Astrocyte (in vitro differentiated cells and primary cell): ENCODE results near the gene CACNA1C. TPM values are rescaled to one million over a fixed set of nuclear protein-coding genes. Genes with fewer than 3 reads are reported as not detected.

Source experiments
- DNase-seq: peaks from one replicate; pipeline ENCODE4 v3.0.0-alpha.2; 2010; ENCODE audit warnings: low read depth
- FAIRE-seq: peaks from 2 replicates; lab custom pipeline; 2011; peaks lifted over from hg19 to GRCh38; lab: Jason Lieb, UNC
- H2AFZ ChIP-seq: 2 replicates; pipeline ENCODE4 v1.6.0; 2012; ENCODE audit warnings: low read depth, low read length, inconsistent platforms
- H3K27ac ChIP-seq: 2 replicates; pipeline ENCODE4 v1.5.1; 2011; ENCODE audit warnings: low read depth, low read length, inconsistent platforms
- H3K27me3 ChIP-seq: 2 replicates; pipeline ENCODE4 v1.6.0; 2011; ENCODE audit warnings: low read length, inconsistent platforms; ENCODE audit not compliant: insufficient read depth
- H3K36me3 ChIP-seq: 2 replicates; pipeline ENCODE4 v1.5.1; 2011; ENCODE audit warnings: low read length, inconsistent platforms; ENCODE audit not compliant: insufficient read depth
- H3K4me1 ChIP-seq: 2 replicates; pipeline ENCODE4 v1.5.1; 2011; ENCODE audit warnings: low read length, inconsistent platforms; ENCODE audit not compliant: insufficient read depth
- H3K4me2 ChIP-seq: 2 replicates; pipeline ENCODE4 v1.6.0; 2012; ENCODE audit warnings: low read length, inconsistent platforms
- H3K4me3 ChIP-seq: 2 replicates; pipeline ENCODE4 v1.5.1; 2011; ENCODE audit warnings: low read depth, mild to moderate bottlenecking, low read length, inconsistent platforms; ENCODE audit not compliant: insufficient read depth
- H3K79me2 ChIP-seq: 2 replicates; pipeline ENCODE4 v1.6.0; 2012; ENCODE audit warnings: mild to moderate bottlenecking, low read length, inconsistent platforms; ENCODE audit not compliant: insufficient read depth
- H3K9ac ChIP-seq: 2 replicates; pipeline ENCODE4 v1.6.0; 2012; ENCODE audit warnings: mild to moderate bottlenecking, low read length, inconsistent platforms
- H3K9me3 ChIP-seq: 2 replicates; pipeline ENCODE4 v1.5.1; 2012; ENCODE audit warnings: low read depth, mild to moderate bottlenecking, low read length, inconsistent platforms; ENCODE audit not compliant: insufficient read depth
- H4K20me1 ChIP-seq: 2 replicates; pipeline ENCODE4 v1.6.0; 2012; ENCODE audit warnings: low read length, inconsistent platforms; ENCODE audit not compliant: insufficient read depth
- H3K27ac Mint-ChIP-seq: one replicate; pipeline ENCODE4 v1.8.0; 2021; ENCODE audit warnings: mild to moderate bottlenecking, mixed read lengths; ENCODE audit not compliant: unreplicated experiment
- H3K27me3 Mint-ChIP-seq: one replicate; pipeline ENCODE4 v1.8.0; 2021; ENCODE audit warnings: low read depth, mixed read lengths; ENCODE audit not compliant: unreplicated experiment
- H3K36me3 Mint-ChIP-seq: one replicate; pipeline ENCODE4 v1.8.0; 2021; ENCODE audit warnings: low read depth, mixed read lengths; ENCODE audit not compliant: unreplicated experiment
- H3K4me1 Mint-ChIP-seq: one replicate; pipeline ENCODE4 v1.8.0; 2021; ENCODE audit warnings: low read depth, mixed read lengths; ENCODE audit not compliant: unreplicated experiment
- H3K4me3 Mint-ChIP-seq: one replicate; pipeline ENCODE4 v1.8.0; 2021; ENCODE audit warnings: mild to moderate bottlenecking, moderate library complexity, mixed read lengths; ENCODE audit not compliant: unreplicated experiment
- H3K9me3 Mint-ChIP-seq: one replicate; pipeline ENCODE4 v1.8.0; 2021; ENCODE audit warnings: mild to moderate bottlenecking, mixed read lengths; ENCODE audit not compliant: unreplicated experiment
- EZH2 ChIP-seq: IDR thresholded peaks from 2 replicates; pipeline ENCODE4 v1.6.1; 2012; ENCODE audit warnings: mild to moderate bottlenecking, low read length, inconsistent platforms; ENCODE audit not compliant: insufficient read depth
- total RNA-seq: library from RNA; stranded (reverse); gene quantifications from 2 replicates; pipeline ENCODE4 v1.2.1, GENCODE V29; 2021
- TF ChIP-seq, protein P1 (sequence below): IDR thresholded peaks from 2 replicates; pipeline ENCODE4 v1.5.1; 2011; ENCODE audit warnings: low read depth, mild to moderate bottlenecking, inconsistent platforms, low read length, moderate library complexity; ENCODE audit not compliant: insufficient read depth

Gene CACNA1C
- total RNA-seq, 1 donor from 2014 or later: 2.1 TPM

DNA sequence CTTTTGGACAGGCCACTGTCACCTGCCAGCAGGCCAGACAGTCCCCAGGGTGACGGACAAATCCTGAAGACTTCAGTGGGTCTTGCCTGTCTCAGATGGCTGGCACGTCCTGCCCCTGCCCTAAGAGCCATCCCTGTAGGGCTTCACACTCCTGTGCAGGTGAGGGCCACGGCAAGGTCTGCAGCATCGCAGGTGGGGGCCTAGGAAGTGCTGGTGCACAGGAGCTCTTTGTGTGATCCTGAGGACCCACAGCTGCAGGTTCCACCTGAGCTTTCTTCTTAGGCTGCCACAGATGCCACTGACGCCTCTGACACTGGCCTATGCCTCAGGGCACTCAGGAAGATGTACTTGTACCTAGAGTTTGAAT, 633.5 kb downstream of the CACNA1C start:
- no peak overlapping the region for H3K9ac ChIP-seq
- peaks cover 40% of the 10 kb centered on the region for H3K27me3 Mint-ChIP-seq
- no peaks in the 10 kb centered on the region for H3K36me3 Mint-ChIP-seq
- no peaks in the 10 kb centered on the region for H3K36me3 ChIP-seq
- H3K27ac ChIP-seq: no peak overlapping the region
- H3K27ac Mint-ChIP-seq: no peak overlapping the region
- peaks cover 1% of the 10 kb centered on the region for H3K4me1 Mint-ChIP-seq
- no peaks in the 10 kb centered on the region for H3K79me2 ChIP-seq
- H3K9me3 Mint-ChIP-seq: peaks cover 2% of the 10 kb centered on the region
- H3K27me3 ChIP-seq: no peaks in the 10 kb centered on the region
- no peak overlapping the region for H3K4me2 ChIP-seq
- H2AFZ ChIP-seq: no peak overlapping the region
- no peaks in the 10 kb centered on the region for H3K4me1 ChIP-seq
- no peak overlapping the region for H3K4me3 ChIP-seq
- H3K4me3 Mint-ChIP-seq: no peak overlapping the region
- TF ChIP-seq, protein P1, sequence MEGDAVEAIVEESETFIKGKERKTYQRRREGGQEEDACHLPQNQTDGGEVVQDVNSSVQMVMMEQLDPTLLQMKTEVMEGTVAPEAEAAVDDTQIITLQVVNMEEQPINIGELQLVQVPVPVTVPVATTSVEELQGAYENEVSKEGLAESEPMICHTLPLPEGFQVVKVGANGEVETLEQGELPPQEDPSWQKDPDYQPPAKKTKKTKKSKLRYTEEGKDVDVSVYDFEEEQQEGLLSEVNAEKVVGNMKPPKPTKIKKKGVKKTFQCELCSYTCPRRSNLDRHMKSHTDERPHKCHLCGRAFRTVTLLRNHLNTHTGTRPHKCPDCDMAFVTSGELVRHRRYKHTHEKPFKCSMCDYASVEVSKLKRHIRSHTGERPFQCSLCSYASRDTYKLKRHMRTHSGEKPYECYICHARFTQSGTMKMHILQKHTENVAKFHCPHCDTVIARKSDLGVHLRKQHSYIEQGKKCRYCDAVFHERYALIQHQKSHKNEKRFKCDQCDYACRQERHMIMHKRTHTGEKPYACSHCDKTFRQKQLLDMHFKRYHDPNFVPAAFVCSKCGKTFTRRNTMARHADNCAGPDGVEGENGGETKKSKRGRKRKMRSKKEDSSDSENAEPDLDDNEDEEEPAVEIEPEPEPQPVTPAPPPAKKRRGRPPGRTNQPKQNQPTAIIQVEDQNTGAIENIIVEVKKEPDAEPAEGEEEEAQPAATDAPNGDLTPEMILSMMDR: no peak
- TF ChIP-seq EZH2: no peak
- FAIRE-seq (no peak), DNase-seq (no peak)
- H4K20me1 ChIP-seq: no peaks in the 10 kb centered on the region
- H3K9me3 ChIP-seq: no peaks in the 10 kb centered on the region

DNA sequence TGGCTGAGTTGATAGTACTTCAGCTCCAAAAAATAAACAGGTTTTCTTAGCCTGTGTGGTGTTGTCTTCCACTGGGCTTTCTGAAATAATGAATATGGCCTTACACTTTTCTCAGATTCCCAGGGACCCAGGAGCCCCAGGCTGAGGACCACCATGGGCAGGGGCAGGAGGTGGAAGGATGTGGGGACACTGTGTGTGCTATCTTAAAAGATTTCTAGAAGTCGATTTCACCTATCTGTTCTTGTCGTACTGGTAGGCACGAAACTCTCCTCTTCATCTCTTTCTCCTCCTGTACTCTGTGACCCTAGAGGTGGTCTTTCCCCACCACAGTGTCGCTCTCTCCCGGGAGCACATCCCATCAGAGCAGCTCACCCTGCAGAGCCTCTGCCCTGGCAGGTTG, 634.3 kb downstream of the CACNA1C start:
- Histone ChIP-seq H3K27ac (no peak overlapping the region), H4K20me1 (no peaks in the 10 kb centered on the region), H3K4me3 (no peak overlapping the region), H3K9ac (no peak overlapping the region), H2AFZ (no peak overlapping the region), H3K9me3 (no peaks in the 10 kb centered on the region), H3K79me2 (no peaks in the 10 kb centered on the region), H3K4me1 (no peaks in the 10 kb centered on the region), H3K4me2 (no peak overlapping the region), H3K27me3 (peaks cover 3% of the 10 kb centered on the region), H3K36me3 (no peaks in the 10 kb centered on the region)
- no peak for DNase-seq
- no peaks in the 10 kb centered on the region for H3K36me3 Mint-ChIP-seq
- H3K4me1 Mint-ChIP-seq: peaks cover 1% of the 10 kb centered on the region
- no peak overlapping the region for H3K4me3 Mint-ChIP-seq
- H3K9me3 Mint-ChIP-seq: peaks cover 2% of the 10 kb centered on the region
- FAIRE-seq: no peak
- H3K27me3 Mint-ChIP-seq: peaks cover 37% of the 10 kb centered on the region
- TF ChIP-seq EZH2: no peak
- TF ChIP-seq, protein P1: no peak
- H3K27ac Mint-ChIP-seq: no peak overlapping the region

DNA sequence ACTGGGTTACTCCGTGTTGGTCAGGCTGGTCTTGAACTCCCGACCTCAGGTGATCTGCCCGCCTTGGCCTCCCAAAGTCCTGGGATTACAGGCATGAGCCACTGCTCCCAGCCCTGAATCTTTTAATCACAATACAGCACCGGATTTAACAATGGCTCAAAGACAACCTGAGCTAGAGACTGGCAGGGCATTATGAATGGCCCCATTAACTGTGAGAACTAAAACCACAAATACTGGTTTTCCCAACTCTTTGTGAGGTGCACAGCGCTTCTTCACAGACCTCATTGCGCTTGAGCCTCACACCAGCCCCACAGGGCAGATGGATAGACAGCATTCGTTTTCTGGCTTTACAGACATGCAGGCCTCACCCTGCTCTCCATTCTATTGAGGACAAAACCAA, 634.9 kb downstream of the CACNA1C start:
- Histone ChIP-seq H3K4me3 (no peak overlapping the region), H3K27me3 (peaks cover 10% of the 10 kb centered on the region), H3K36me3 (no peaks in the 10 kb centered on the region), H3K27ac (no peak overlapping the region), H2AFZ (no peak overlapping the region), H3K4me1 (no peaks in the 10 kb centered on the region), H3K79me2 (no peaks in the 10 kb centered on the region), H4K20me1 (no peaks in the 10 kb centered on the region), H3K9me3 (no peaks in the 10 kb centered on the region), H3K4me2 (no peak overlapping the region), H3K9ac (no peak overlapping the region)
- TF ChIP-seq EZH2: no peak
- TF ChIP-seq, protein P1: no peak
- no peak overlapping the region for H3K27ac Mint-ChIP-seq
- DNase-seq: no peak
- H3K36me3 Mint-ChIP-seq: no peaks in the 10 kb centered on the region
- FAIRE-seq: no peak
- H3K9me3 Mint-ChIP-seq: peaks cover 2% of the 10 kb centered on the region
- peaks cover 41% of the 10 kb centered on the region for H3K27me3 Mint-ChIP-seq
- H3K4me3 Mint-ChIP-seq: no peak overlapping the region
- H3K4me1 Mint-ChIP-seq: peaks cover 1% of the 10 kb centered on the region
